Activated T-cell treated with anti-CD3 and anti-CD28 coated beads, Interleukin-2, amount 50 U/mL, for 1 hour (primary cell): ENCODE measurements around the gene TUBA3C.

Experiments used
- DNase-seq: peaks from one replicate; pipeline ENCODE4 v3.0.0-alpha.2; 2020

The TUBA3C gene

DNA sequence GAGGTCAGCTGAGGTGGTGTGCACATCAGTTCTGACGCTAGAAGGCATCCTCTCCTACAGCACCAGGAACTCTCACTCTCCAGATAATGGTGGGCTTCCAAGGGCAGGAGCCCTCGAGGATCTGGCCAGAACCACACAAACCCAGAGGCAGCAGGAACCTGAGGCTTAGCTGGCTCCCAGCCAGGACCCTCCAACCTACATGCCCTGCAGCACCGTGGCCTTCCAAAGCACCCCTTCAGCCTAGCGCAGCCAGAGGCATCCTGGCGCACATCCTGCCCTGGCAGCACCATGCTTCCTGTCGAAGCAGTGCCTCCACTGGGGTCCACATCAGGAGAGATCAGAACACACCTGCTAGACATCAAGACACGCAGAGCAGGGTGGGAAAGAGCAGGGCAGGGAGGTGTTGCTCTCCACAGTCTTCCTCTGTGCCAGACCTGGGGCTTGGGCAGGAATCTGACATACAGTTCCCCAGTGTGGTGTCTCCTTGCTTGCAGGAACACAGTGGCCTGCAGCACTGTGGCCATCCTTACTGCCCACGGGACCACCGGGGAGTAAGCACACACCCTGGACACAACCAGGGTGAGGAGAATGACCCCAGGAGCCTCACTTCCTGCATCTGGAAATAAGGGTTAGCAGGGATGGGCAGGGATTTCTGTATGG, 21.7 kb downstream of the TUBA3C start:
- DNase-seq, result no peak

DNA sequence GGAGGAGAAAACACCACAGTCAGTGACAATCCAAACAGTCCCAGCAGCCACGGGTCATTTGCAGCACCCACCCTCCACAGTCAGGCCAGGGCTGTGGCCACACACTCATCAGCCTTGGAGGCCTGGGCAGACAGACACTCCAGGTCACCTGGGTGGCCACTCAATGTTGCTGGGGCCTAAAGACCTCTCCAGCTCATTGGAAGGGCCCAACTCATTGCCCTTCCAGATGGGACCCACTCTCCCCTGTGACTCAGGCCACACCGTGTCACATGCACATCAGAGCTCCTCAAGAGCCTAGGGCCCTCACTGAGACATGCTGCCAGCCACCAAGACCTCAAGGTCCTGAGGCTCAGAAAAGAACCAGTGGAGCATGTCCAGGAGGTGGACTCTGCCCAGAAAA, 22.4 kb downstream of the TUBA3C start:
- DNase-seq, result no peak

DNA sequence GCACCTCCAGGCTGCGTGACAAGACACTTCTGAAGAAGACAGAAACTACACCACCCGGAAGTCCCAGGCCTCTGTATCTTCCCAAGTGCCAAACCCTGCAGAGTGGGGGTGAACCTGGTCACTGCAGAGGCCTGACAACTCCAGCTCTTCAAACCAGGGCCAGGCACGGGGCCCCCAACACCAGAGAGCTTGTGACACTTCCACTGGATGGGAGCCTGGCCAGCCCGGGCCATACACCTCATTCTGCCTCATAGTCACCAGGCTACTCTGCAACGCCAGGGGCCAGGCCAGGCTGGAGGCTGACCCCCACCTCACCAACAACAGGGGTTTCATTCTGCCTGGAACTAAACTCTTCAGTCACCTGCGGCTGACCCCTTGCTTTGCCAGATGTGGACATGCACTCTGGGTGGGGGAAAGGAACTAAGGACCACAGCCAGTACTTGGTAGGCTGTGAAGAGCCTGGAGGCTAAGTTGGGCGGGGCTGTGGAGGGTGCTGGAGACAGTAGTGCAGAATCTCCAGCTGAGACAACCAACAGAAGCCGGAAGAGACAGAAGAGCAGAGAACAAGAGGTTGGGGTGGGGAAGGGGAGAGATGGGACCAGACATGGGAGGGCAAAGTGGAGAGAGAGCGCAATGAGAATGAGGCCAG, 23.0 kb downstream of the TUBA3C start:
- DNase-seq, result no peak

DNA sequence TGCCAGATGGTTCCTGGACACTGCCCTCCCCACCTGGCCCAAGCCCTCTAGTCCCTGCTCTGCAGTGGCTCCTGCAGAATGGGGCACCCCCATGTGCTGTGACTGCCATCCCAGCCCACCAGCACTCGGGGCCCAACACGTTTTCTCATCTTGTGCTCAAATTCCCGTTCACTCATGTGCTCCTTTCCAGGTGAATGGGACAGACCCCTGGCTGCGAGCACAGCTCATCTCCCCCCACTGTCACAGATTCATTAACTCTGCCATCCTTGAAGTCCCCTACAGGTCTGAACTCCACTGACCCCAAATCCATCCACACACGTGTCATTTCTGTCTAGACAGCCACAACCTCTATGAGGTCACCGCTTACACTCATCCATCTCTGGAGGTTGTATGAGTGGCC, 23.6 kb downstream of the TUBA3C start:
- DNase-seq, result no peak

DNA sequence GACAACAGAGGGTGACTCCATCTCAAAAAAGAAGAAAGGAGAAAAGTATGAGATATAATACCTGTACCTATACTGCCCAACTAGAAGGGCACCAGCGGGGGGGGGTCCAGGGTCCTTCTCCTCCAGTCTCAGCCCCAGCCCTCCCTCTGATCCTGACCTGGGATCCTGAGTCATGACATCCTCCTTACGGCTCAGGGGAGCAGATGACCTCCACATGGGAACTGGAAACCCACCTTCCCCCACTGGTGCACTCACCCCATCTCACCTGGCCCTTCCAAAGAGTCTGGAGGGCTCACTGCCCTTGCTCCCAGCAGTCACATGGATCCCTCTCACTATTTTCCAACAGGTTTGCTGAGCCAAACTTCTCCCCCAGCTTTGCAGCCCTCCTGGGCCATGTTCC, 24.2 kb downstream of the TUBA3C start:
- no peak for DNase-seq

DNA sequence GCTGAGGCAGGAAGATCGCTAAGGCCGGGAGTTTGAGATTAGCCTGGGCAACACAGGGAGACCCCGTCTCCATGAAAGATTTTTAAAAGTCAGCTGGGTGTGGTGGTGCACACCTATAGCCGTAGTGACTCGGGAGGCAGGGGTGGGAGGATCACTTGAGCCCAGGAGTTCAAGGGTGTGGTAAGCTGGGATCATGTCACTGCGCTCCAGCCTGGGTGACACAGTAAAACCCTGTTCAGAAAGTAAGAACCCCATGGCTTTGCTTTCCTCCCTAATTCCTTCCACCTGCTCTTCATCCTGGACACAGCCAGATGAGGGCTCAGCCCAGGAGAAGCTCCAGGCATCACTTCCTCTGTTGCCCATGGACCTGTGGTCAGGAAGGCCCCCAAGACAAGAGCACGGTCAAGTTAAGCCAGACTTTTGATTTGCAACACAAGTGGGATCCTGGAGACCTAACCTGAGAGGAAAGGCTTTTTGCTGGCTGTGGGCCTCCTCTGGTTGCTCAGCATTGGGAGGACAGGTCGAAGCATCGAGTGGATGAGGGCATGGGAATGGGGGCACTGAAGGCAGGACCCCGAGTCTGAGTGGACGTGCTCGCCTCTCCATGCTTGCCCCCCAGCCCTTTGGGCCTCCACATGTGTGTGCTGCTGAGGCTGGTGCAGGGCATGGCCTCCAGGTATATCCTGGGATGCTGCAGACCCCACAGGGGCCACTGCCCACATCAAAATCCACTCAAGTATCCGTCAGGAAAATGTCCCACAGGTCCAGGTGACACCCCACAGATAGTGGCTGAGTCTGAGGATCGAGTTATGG, 25.4 kb downstream of the TUBA3C start:
- no peak for DNase-seq

DNA sequence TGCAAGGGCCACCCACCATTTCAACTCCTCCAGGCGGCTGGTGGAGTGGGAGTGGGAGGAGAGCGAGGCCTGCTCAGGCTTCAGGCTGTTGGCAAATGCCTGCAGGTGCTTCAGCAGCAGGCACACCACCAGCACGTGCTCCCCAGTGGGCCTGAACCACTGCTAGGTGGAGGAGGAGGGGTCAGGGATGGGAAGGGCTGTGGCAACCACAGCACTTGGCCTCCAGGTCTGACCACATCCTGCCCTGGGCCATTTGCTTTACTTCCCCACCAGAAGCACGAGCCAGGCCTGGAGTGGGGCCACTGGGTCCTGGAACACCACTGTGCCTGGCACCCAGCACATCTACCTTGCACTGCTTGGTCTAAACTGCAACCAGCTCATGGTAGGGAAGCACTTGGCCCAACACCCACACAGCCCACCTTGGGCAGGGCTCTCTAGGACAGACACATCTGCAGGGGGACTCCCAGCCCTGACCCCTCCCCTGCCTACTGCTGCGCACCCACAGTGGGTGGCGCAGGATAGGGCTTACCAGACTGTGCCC, 26.2 kb downstream of the TUBA3C start:
- DNase-seq, result no peak

DNA sequence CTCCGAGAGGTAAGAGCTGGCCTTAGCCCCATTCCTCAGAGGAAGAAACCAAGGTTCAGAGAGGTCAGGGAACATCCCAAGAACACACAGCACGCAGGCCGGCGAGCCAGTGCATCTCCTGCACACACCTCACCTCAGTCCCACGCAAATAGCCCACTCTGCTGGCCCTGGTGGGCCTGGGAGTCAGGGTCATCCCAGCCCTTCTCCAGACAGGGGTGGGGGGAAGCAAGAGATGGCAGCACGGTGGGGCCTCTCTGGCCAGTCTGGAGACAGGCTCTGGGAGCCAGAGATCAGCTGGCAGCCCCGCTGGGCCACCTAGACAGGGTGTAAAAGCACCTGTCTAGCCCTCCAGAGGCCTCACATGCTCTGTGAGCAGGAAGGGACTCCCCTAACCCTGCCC, 26.8 kb downstream of the TUBA3C start:
- no peak for DNase-seq

DNA sequence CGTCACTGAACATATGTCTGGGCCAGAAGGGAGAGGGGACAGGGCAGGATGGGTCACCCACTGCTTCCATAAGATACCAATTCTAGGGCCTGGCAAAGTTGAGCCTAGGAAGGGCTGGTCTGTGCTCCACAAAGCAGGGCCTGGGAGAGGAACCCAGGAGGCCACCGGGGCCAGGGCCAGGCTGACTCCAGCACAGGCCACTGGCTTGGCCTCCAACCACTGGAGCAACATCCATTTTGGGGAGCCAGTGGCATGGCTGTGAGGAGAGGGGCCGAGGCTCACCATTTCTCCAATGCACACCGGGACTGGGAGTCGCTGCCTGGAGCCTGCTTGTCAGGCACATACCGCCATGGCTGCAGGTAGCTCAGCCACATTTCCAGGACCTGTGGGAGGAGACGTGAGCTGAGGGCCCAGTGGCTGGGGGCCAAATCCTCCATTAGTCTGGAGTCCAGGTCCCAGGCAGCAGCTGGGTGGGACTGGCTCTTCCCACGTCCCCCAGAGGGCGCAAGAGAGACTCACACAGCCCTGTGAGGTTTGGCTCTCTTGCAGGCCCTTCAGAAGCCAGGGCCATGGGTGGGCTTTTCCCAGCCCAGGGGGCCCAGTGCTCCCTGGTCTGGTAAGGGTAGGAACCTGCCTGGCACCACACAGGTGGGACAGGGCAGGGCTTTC, 27.7 kb downstream of the TUBA3C start:
- DNase-seq, result no peak

DNA sequence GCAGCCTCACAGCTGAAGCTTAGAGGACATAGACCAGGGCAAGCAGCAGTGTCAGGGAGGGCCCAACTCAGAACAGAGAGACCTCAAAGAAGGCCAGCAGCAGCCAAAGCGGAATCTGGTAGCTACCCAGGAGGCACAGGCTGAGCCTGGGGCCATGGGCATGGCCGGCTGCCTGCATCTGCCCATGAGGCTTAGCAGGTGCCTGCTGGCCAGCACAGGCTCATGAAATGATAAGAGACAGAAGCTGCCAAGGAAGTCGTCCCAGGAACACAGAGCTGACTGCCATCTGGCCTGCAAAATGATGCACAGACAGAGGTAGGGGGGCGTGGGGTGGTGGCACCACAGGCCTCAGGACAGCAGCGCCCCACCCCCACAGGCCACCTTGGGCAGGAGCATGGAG, 29.2 kb downstream of the TUBA3C start:
- no peak for DNase-seq

DNA sequence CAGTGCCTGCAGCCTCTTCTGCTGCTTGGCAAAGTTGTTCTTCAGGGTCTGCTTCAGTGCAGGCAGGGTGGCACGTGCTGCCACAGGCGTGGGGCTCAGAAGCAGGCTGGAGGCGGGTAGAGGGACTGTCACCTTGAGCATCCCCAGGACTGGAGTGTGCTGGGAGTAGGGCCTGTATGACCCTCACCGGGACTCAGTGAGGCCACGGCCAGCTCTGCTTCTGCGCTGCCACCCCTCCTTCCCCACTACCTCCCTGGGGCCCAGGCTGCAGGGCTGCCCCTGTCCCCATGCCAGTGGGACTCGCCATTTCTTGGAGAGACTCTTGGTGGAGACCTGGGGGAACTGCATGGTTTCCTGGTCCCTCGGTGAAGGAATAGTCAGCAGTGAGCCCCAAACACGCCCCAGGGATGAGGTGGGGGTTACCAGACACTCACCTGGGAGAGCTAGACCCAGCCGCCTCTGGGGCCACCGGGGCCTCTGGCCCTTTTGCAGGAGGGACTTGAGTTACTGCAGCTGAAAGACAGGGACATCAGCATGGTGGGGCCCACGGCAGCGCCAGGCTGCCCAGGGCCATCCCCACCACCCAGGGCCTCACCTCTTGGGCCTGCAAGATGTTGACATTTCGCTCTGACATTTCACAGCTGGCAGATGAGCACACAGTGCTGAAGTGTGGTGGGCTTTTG, 29.9 kb downstream of the TUBA3C start:
- no peak for DNase-seq

DNA sequence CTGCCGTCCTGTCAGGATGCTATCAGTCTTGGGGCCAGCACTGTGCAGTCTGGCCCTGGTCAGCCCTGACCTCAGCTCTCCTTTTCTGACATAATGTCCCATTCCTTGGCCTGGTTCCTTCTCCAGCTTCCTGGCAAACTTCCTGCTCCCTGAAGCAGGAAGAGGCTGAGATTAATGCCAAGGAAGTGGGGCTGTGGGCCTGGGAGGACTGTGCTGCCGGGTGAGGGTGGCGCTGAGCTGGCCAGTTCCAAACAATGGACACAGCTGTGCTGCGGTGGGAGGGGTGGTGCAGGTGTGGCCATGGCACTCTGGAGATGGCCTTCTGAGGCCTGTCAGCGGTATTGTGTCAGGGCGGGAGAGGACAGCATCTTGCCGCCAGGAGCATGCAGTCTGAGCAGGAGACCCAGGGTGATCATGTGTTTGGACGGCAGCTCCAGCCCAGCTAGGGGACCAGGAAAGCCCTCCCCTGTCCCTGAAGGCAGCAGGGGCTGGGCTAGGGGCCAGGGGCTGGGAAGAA, 30.9 kb downstream of the TUBA3C start:
- DNase-seq, result no peak

DNA sequence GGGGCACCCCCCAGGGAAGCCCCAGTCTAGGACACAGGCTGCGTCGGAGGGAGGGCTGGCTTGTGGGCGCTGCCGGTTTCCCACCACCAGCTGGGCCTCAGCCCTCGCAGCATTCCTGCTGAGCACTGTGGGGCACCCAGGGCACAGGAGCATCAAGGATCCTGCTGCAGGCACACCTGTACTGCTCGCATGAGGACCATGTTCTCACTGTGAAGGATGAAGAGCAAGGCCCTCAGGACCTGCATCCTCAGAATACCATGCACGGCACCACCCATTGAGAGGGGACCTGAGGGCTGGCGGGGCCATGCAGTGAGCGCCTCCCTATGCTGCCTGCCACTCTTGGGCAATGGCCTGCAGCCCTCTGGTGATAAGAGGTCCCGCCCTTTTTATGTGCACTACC, 31.4 kb downstream of the TUBA3C start:
- no peak for DNase-seq

DNA sequence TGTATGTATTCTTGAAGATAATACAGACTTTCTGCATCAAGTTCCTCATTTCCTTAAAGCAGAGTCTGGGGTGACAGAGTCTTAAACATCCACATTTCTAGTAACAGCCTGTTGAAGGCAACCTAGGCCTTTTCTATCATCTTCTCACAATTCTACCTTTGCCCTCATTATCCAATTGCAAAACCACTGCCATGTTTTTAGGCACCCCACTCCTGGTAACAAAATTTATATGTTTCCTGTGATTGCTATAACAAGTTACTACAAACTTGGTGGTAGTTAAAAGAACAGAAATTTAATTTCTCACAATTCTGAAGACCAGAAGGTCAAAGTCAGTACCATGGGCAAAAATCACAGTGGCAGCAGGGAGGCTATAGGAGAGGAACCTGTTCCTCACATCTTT, 33.1 kb downstream of the TUBA3C start:
- no peak for DNase-seq
